ENCODE data around the gene SAAL1.
"Not testable (repeated sequence)": the region's sequence is repeated elsewhere in the genome, so short reads cannot be mapped to it uniquely, and the experiment has no call there.

The SAAL1 gene

DNA sequence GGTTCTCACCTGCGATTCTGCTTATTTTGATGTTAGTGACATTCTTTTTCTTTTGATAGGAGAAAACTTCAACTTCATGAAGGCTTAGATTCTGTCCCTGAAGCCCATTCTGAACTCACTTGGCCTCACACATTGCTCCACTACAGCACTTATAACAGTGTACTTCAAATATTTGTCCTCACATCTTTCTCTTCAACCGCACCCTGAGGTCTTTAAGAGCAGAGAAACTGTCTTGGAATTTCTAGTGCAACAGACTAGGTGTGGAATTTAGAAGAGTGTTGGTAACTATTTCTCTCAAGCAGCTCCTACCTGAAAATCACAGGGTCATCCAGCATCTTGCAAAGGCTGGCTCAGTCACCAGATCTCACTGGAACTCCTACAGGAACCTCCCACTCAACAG is 34.3 kb upstream of the SAAL1 start:
- no peak overlapping the region for H3K4me3 ChIP-seq (replicated peaks; ENCODE audit: low read depth, low read length)
- H3K36me3 ChIP-seq (ENCODE audit: control insufficient read depth, insufficient read depth, low read length): no peaks in the 10 kb centered on the region
- no peak for DNase-seq (ENCODE audit: extremely low read depth, insufficient read length)
- TF ChIP-seq, protein P1, sequence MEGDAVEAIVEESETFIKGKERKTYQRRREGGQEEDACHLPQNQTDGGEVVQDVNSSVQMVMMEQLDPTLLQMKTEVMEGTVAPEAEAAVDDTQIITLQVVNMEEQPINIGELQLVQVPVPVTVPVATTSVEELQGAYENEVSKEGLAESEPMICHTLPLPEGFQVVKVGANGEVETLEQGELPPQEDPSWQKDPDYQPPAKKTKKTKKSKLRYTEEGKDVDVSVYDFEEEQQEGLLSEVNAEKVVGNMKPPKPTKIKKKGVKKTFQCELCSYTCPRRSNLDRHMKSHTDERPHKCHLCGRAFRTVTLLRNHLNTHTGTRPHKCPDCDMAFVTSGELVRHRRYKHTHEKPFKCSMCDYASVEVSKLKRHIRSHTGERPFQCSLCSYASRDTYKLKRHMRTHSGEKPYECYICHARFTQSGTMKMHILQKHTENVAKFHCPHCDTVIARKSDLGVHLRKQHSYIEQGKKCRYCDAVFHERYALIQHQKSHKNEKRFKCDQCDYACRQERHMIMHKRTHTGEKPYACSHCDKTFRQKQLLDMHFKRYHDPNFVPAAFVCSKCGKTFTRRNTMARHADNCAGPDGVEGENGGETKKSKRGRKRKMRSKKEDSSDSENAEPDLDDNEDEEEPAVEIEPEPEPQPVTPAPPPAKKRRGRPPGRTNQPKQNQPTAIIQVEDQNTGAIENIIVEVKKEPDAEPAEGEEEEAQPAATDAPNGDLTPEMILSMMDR (IDR thresholded peaks at IDR 0.05; ENCODE audit: insufficient read depth, low read length, poor library complexity, severe bottlenecking): no peak
- no peaks in the 10 kb centered on the region; the same call in 1 of the 2 replicates for H3K27me3 ChIP-seq (replicated peaks; ENCODE audit: control insufficient read depth, insufficient read depth, low read length)

GRCh38 chr11:18137186-18137800 is 31.4 kb upstream of the SAAL1 start:
- TF ChIP-seq, protein P1 (IDR thresholded peaks at IDR 0.05; ENCODE audit: insufficient read depth, low read length, poor library complexity, severe bottlenecking): no peak
- DNase-seq (ENCODE audit: extremely low read depth, insufficient read length): no peak
- no peak overlapping the region for H3K4me3 ChIP-seq (replicated peaks; ENCODE audit: low read depth, low read length)
- H3K27me3 ChIP-seq (replicated peaks; ENCODE audit: control insufficient read depth, insufficient read depth, low read length): no peaks in the 10 kb centered on the region; the same call in 1 of the 2 replicates
- no peaks in the 10 kb centered on the region for H3K36me3 ChIP-seq (ENCODE audit: control insufficient read depth, insufficient read depth, low read length)

- Histone ChIP-seq H3K27me3 (replicated peaks; ENCODE audit: control insufficient read depth, insufficient read depth, low read length) (no peaks in the 10 kb centered on the region; the same call in 1 of the 2 replicates), H3K36me3 (ENCODE audit: control insufficient read depth, insufficient read depth, low read length) (no peaks in the 10 kb centered on the region), H3K4me3 (replicated peaks; ENCODE audit: low read depth, low read length) (no peak overlapping the region)
- TF ChIP-seq, protein P1 (IDR thresholded peaks at IDR 0.05; ENCODE audit: insufficient read depth, low read length, poor library complexity, severe bottlenecking): no peak
- DNase-seq (ENCODE audit: extremely low read depth, insufficient read length): no peak
Observed at GRCh38 chr11:18135308-18135707, 29.4 kb upstream of the SAAL1 start.

- TF ChIP-seq, protein P1 (IDR thresholded peaks at IDR 0.05; ENCODE audit: insufficient read depth, low read length, poor library complexity, severe bottlenecking): no peak
- Histone ChIP-seq H3K27me3 (replicated peaks; ENCODE audit: control insufficient read depth, insufficient read depth, low read length) (no peaks in the 10 kb centered on the region), H3K4me3 (replicated peaks; ENCODE audit: low read depth, low read length) (no peak within 1 kb of the TSS), H3K36me3 (ENCODE audit: control insufficient read depth, insufficient read depth, low read length) (no peaks in the 10 kb centered on the region)
- DNase-seq (ENCODE audit: extremely low read depth, insufficient read length): no peak
Observed at GRCh38 chr11:18132341-18132740, 26.5 kb upstream of the SAAL1 start, which contains the start of gene MRGPRX3. Gene MRGPRX3, plus strand, starts transcription at chr11:18132571. Its CDS starts 4,632 bp downstream, at chr11:18137203.

DNA sequence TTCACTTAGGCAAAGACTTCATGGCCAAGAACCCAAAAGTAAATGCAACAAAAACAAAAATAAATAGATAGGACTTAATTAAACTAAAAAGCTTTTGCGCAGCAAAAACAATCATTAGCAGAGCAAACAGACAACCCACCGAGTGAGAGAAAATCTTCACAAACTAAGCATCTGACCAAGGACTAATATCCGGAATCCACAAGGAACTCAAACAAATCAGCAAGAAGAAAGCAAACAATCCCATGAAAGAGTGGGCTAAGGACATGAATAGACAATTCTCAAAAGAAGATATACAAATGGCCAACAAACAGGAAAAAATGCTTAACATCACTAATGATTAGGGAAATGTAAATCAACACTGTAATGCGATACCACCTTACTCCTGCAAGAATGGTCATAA is 25.2 kb upstream of the SAAL1 start:
- DNase-seq (ENCODE audit: extremely low read depth, insufficient read length); H3K27me3 ChIP-seq (replicated peaks; ENCODE audit: control insufficient read depth, insufficient read depth, low read length); H3K36me3 ChIP-seq (ENCODE audit: control insufficient read depth, insufficient read depth, low read length); H3K4me3 ChIP-seq (replicated peaks; ENCODE audit: low read depth, low read length): not testable (repeated sequence)

GRCh38 chr11:18121331-18121828 is 15.5 kb upstream of the SAAL1 start:
- not testable (repeated sequence) for H3K36me3 ChIP-seq (ENCODE audit: control insufficient read depth, insufficient read depth, low read length); H3K4me3 ChIP-seq (replicated peaks; ENCODE audit: low read depth, low read length); DNase-seq (ENCODE audit: extremely low read depth, insufficient read length); H3K27me3 ChIP-seq (replicated peaks; ENCODE audit: control insufficient read depth, insufficient read depth, low read length)
